ENCODE results near the gene MKLN1. TPM values are rescaled to one million over a fixed set of nuclear protein-coding genes. Genes with fewer than 3 reads are reported as not detected.

Gene MKLN1
- total and polyA plus RNA-seq, 4 donors, result 7.1 to 48.4 (median 25.5) TPM

GRCh38 chr7:131529179-131529578 lies 201.5 kb downstream of the MKLN1 start (continued):
- TF ChIP-seq, protein P1, sequence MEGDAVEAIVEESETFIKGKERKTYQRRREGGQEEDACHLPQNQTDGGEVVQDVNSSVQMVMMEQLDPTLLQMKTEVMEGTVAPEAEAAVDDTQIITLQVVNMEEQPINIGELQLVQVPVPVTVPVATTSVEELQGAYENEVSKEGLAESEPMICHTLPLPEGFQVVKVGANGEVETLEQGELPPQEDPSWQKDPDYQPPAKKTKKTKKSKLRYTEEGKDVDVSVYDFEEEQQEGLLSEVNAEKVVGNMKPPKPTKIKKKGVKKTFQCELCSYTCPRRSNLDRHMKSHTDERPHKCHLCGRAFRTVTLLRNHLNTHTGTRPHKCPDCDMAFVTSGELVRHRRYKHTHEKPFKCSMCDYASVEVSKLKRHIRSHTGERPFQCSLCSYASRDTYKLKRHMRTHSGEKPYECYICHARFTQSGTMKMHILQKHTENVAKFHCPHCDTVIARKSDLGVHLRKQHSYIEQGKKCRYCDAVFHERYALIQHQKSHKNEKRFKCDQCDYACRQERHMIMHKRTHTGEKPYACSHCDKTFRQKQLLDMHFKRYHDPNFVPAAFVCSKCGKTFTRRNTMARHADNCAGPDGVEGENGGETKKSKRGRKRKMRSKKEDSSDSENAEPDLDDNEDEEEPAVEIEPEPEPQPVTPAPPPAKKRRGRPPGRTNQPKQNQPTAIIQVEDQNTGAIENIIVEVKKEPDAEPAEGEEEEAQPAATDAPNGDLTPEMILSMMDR (IDR thresholded peaks at IDR 0.05; ENCODE audit: low read depth, low read length, missing input control), result no peak

DNA sequence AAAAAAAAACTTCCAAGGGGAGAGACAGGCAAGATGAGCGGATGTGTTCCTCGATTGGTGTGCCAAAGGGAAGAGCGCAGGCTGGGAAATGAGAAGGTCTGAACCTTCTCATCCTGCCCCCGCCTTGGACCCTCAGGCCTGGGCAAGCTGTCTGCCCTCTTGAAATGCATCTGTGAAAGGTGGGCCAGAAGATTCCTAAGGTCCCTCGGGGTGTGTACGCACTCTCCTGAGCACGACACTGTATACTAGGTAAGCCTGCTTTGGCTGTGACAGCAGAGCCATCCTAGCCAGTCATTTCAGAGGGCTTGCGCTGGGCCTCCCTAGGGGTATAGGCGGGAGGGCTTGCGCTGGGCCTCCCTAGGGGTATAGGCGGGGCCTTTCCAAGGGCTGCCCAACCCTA lies 201.9 kb downstream of the MKLN1 start:
- no peak for DNase-seq (ENCODE audit: low spot score)
- 80% methylated on average over 11 of the region's 11 CpGs for WGBS
- no peak for TF ChIP-seq REST (IDR thresholded peaks at IDR 0.05)
- TF ChIP-seq, protein P2, sequence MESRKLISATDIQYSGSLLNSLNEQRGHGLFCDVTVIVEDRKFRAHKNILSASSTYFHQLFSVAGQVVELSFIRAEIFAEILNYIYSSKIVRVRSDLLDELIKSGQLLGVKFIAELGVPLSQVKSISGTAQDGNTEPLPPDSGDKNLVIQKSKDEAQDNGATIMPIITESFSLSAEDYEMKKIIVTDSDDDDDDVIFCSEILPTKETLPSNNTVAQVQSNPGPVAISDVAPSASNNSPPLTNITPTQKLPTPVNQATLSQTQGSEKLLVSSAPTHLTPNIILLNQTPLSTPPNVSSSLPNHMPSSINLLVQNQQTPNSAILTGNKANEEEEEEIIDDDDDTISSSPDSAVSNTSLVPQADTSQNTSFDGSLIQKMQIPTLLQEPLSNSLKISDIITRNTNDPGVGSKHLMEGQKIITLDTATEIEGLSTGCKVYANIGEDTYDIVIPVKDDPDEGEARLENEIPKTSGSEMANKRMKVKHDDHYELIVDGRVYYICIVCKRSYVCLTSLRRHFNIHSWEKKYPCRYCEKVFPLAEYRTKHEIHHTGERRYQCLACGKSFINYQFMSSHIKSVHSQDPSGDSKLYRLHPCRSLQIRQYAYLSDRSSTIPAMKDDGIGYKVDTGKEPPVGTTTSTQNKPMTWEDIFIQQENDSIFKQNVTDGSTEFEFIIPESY (IDR thresholded peaks at IDR 0.05), result no peak
- TF ChIP-seq HNF4G (IDR thresholded peaks at IDR 0.05), result no peak
- TF ChIP-seq, protein P1 (IDR thresholded peaks at IDR 0.05; ENCODE audit: low read depth, low read length, missing input control), result no peak
- TF ChIP-seq SP1 (IDR thresholded peaks at IDR 0.05), result no peak
- no peak for TF ChIP-seq HNF4A (conservative IDR thresholded peaks at IDR 0.05)
- TF ChIP-seq NR2F2 (IDR thresholded peaks at IDR 0.05), result no peak
- TF ChIP-seq, protein P3, sequence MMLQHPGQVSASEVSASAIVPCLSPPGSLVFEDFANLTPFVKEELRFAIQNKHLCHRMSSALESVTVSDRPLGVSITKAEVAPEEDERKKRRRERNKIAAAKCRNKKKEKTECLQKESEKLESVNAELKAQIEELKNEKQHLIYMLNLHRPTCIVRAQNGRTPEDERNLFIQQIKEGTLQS (IDR thresholded peaks at IDR 0.05), result no peak
- no peak for TF ChIP-seq YY1 (IDR thresholded peaks at IDR 0.05)
- no peak for TF ChIP-seq JUND (IDR thresholded peaks at IDR 0.05)
- TF ChIP-seq EGR1 (IDR thresholded peaks at IDR 0.05; ENCODE audit: low read depth in 2 of 2), result no peak
- no peak for TF ChIP-seq GABPA (IDR thresholded peaks at IDR 0.05 in 1 of 2, conservative IDR thresholded peaks at IDR 0.05 in 1 of 2)
- TF ChIP-seq TAF1 (conservative IDR thresholded peaks at IDR 0.05), result no peak
- TF ChIP-seq RXRA (IDR thresholded peaks at IDR 0.05), result no peak
- TF ChIP-seq FOXA2 (IDR thresholded peaks at IDR 0.05), result no peak
- TF ChIP-seq, protein P4, sequence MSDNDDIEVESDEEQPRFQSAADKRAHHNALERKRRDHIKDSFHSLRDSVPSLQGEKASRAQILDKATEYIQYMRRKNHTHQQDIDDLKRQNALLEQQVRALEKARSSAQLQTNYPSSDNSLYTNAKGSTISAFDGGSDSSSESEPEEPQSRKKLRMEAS (IDR thresholded peaks at IDR 0.05), result no peak

More for the DNA sequence above, 201.9 kb downstream of the MKLN1 start:
- Histone ChIP-seq H3K27ac (ENCODE audit: low read depth in 1 of 2, low read length in 2 of 2) (no peak overlapping the region), H3K9me3 (ENCODE audit: control insufficient read depth in 4 of 4, low read length in 3 of 4) (no peaks in the 10 kb centered on the region), H3K27me3 (ENCODE audit: control insufficient read depth in 4 of 4, insufficient read depth in 4 of 4, low read length in 3 of 4) (no peaks in the 10 kb centered on the region), H3K36me3 (ENCODE audit: control insufficient read depth in 4 of 4, insufficient read depth in 3 of 4, low read depth in 1 of 4, low read length in 3 of 4) (no peaks in the 10 kb centered on the region), H3K9ac (ENCODE audit: low read depth in 1 of 2, low read length in 2 of 2) (no peak overlapping the region), H3K4me1 (ENCODE audit: control insufficient read depth in 4 of 4, insufficient read depth in 4 of 4, low read length in 3 of 4) (no peaks in the 10 kb centered on the region), H3K4me3 (ENCODE audit: low read depth in 1 of 3, low read length in 3 of 3) (no peak overlapping the region)
